ENCODE measurements around the gene ENPP5.

Gene ENPP5

DNA sequence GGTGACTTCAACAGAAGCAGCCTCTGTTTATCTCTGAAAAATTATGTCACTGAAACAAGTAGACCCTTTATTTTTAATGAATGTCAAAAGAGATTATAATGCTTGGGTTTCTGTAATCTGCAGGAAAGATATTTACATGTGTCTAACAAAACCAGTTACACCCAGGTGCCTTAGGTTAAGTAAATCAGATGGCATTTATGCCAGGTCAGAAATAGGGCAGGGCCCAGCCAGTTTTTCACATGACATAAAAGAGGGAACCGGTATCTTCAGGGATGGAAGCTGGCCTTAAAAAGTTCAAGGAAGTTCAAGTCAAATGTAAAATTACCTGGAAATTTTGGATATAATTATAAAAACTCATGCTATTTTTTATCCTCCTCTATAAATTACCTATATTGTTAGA, 55.1 kb downstream of the ENPP5 start:
- ATAC-seq, result no peak
- no peak for TF ChIP-seq PPARA (CRISPR knock-in tag; IDR thresholded peaks at IDR 0.05; ENCODE audit: borderline replicate concordance)

- no peak for ATAC-seq
Measured at GRCh38 chr6:46113370-46113769, 57.4 kb downstream of the ENPP5 start.

More at GRCh38 chr6:46113370-46113769, 57.4 kb downstream of the ENPP5 start:
- no peak for TF ChIP-seq TOX (CRISPR knock-in tag; IDR thresholded peaks at IDR 0.05; ENCODE audit: borderline replicate concordance)
- TF ChIP-seq ZFP30 (CRISPR knock-in tag; IDR thresholded peaks at IDR 0.05), result no peak
- TF ChIP-seq GLIS3 (CRISPR knock-in tag; IDR thresholded peaks at IDR 0.05), result no peak
- no peak for TF ChIP-seq TSHZ2 (CRISPR knock-in tag; IDR thresholded peaks at IDR 0.05)
- TF ChIP-seq OSR1 (CRISPR knock-in tag; IDR thresholded peaks at IDR 0.05), result no peak
- no peak for TF ChIP-seq RARB (CRISPR knock-in tag; IDR thresholded peaks at IDR 0.05)
- TF ChIP-seq ZNF8 (CRISPR knock-in tag; IDR thresholded peaks at IDR 0.05), result no peak
- TF ChIP-seq CSDC2 (CRISPR knock-in tag; IDR thresholded peaks at IDR 0.05), result no peak
- TF ChIP-seq, protein P1, sequence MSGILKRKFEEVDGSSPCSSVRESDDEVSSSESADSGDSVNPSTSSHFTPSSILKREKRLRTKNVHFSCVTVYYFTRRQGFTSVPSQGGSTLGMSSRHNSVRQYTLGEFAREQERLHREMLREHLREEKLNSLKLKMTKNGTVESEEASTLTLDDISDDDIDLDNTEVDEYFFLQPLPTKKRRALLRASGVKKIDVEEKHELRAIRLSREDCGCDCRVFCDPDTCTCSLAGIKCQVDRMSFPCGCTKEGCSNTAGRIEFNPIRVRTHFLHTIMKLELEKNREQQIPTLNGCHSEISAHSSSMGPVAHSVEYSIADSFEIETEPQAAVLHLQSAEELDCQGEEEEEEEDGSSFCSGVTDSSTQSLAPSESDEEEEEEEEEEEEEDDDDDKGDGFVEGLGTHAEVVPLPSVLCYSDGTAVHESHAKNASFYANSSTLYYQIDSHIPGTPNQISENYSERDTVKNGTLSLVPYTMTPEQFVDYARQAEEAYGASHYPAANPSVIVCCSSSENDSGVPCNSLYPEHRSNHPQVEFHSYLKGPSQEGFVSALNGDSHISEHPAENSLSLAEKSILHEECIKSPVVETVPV (CRISPR knock-in tag; IDR thresholded peaks at IDR 0.05), result no peak
- TF ChIP-seq, protein P2, sequence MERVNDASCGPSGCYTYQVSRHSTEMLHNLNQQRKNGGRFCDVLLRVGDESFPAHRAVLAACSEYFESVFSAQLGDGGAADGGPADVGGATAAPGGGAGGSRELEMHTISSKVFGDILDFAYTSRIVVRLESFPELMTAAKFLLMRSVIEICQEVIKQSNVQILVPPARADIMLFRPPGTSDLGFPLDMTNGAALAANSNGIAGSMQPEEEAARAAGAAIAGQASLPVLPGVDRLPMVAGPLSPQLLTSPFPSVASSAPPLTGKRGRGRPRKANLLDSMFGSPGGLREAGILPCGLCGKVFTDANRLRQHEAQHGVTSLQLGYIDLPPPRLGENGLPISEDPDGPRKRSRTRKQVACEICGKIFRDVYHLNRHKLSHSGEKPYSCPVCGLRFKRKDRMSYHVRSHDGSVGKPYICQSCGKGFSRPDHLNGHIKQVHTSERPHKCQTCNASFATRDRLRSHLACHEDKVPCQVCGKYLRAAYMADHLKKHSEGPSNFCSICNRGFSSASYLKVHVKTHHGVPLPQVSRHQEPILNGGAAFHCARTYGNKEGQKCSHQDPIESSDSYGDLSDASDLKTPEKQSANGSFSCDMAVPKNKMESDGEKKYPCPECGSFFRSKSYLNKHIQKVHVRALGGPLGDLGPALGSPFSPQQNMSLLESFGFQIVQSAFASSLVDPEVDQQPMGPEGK (CRISPR knock-in tag; IDR thresholded peaks at IDR 0.05; ENCODE audit: borderline replicate concordance), result no peak
- no peak for TF ChIP-seq ESRRG (CRISPR knock-in tag; IDR thresholded peaks at IDR 0.05)
- no peak for TF ChIP-seq ZNF70 (CRISPR knock-in tag; IDR thresholded peaks at IDR 0.05)
- TF ChIP-seq SNAI2 (CRISPR knock-in tag; IDR thresholded peaks at IDR 0.05), result no peak
- TF ChIP-seq BACH2 (CRISPR knock-in tag; IDR thresholded peaks at IDR 0.05; ENCODE audit: borderline replicate concordance), result no peak
- TF ChIP-seq, protein P3, sequence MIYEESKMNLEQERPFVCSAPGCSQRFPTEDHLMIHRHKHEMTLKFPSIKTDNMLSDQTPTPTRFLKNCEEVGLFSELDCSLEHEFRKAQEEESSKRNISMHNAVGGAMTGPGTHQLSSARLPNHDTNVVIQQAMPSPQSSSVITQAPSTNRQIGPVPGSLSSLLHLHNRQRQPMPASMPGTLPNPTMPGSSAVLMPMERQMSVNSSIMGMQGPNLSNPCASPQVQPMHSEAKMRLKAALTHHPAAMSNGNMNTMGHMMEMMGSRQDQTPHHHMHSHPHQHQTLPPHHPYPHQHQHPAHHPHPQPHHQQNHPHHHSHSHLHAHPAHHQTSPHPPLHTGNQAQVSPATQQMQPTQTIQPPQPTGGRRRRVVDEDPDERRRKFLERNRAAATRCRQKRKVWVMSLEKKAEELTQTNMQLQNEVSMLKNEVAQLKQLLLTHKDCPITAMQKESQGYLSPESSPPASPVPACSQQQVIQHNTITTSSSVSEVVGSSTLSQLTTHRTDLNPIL (CRISPR knock-in tag; IDR thresholded peaks at IDR 0.05; ENCODE audit: low read depth), result no peak
- TF ChIP-seq ZC3H10 (CRISPR knock-in tag; IDR thresholded peaks at IDR 0.05), result no peak
- no peak for TF ChIP-seq TCF4 (CRISPR knock-in tag; IDR thresholded peaks at IDR 0.05; ENCODE audit: borderline replicate concordance)
- TF ChIP-seq, protein P4, sequence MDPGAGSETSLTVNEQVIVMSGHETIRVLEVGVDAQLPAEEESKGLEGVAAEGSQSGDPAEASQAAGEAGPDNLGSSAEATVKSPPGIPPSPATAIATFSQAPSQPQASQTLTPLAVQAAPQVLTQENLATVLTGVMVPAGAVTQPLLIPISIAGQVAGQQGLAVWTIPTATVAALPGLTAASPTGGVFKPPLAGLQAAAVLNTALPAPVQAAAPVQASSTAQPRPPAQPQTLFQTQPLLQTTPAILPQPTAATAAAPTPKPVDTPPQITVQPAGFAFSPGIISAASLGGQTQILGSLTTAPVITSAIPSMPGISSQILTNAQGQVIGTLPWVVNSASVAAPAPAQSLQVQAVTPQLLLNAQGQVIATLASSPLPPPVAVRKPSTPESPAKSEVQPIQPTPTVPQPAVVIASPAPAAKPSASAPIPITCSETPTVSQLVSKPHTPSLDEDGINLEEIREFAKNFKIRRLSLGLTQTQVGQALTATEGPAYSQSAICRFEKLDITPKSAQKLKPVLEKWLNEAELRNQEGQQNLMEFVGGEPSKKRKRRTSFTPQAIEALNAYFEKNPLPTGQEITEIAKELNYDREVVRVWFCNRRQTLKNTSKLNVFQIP (CRISPR knock-in tag; IDR thresholded peaks at IDR 0.05; ENCODE audit: borderline replicate concordance, low read depth), result no peak

Measured in SK-N-SH treated with all-trans-retinoic acid at 6 μM for 48 hours (cell line).